ENCODE results near the gene SLC17A5. TPM values are rescaled to one million over a fixed set of nuclear protein-coding genes. Genes with fewer than 3 reads are reported as not detected.

SLC17A5 gene
- total RNA-seq, 1 experiment from 2014 or later = 16.9 TPM

GRCh38 chr6:73679009-73679408 is 25.2 kb upstream of the SLC17A5 start:
- TF ChIP-seq EZH2 (IDR thresholded peaks at IDR 0.05; ENCODE audit: low read depth) = no peak
- TF ChIP-seq, protein P1, sequence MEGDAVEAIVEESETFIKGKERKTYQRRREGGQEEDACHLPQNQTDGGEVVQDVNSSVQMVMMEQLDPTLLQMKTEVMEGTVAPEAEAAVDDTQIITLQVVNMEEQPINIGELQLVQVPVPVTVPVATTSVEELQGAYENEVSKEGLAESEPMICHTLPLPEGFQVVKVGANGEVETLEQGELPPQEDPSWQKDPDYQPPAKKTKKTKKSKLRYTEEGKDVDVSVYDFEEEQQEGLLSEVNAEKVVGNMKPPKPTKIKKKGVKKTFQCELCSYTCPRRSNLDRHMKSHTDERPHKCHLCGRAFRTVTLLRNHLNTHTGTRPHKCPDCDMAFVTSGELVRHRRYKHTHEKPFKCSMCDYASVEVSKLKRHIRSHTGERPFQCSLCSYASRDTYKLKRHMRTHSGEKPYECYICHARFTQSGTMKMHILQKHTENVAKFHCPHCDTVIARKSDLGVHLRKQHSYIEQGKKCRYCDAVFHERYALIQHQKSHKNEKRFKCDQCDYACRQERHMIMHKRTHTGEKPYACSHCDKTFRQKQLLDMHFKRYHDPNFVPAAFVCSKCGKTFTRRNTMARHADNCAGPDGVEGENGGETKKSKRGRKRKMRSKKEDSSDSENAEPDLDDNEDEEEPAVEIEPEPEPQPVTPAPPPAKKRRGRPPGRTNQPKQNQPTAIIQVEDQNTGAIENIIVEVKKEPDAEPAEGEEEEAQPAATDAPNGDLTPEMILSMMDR (conservative IDR thresholded peaks at IDR 0.05) = no peak
- Histone ChIP-seq H2AFZ (no peak overlapping the region), H3K4me1 (replicated peaks; ENCODE audit: insufficient read depth) (peaks cover 24% of the 10 kb centered on the region), H3K27ac (no peak overlapping the region), H3K36me3 (ENCODE audit: low read depth) (no peaks in the 10 kb centered on the region), H3K4me2 (no peak overlapping the region), H3K27me3 (ENCODE audit: insufficient read depth, low read depth) (no peaks in the 10 kb centered on the region), H3K79me2 (ENCODE audit: low read depth) (no peaks in the 10 kb centered on the region), H4K20me1 (ENCODE audit: insufficient read depth) (no peaks in the 10 kb centered on the region), H3F3A (ENCODE audit: insufficient read depth, low read depth) (peaks cover 18% of the 10 kb centered on the region), H3K9me3 (ENCODE audit: insufficient read depth, low read depth) (peaks cover 11% of the 10 kb centered on the region; the same call in 1 of the 2 replicates), H3K4me3 (no peak overlapping the region), H3K9me2 (ENCODE audit: insufficient read depth) (no peaks in the 10 kb centered on the region)
- no peak for DNase-seq
- no TSS peak for BruUV-seq (replicated peaks)
- intact Hi-C loops (cut with micrococcal nuclease; ENCODE audit: unreplicated experiment) = loop anchor here (5.0 to 10.0 kb wide), 3 partner anchors 33 to 1526 kb away; partner anchors contain the start of gene COL12A1
- ChIA-PET POLR2A (ENCODE audit: unreplicated experiment) (interaction anchor here (0.6 kb wide), 1 partner anchor 25 kb away, joined by 9 read pairs; no protein-coding TSS in a partner anchor), CTCF (interaction anchor here (0.5 to 1.2 kb wide), 3 partner anchors 54 to 298 kb away, joined by 3 to 4 read pairs (median 3); no protein-coding TSS in a partner anchor)

DNA sequence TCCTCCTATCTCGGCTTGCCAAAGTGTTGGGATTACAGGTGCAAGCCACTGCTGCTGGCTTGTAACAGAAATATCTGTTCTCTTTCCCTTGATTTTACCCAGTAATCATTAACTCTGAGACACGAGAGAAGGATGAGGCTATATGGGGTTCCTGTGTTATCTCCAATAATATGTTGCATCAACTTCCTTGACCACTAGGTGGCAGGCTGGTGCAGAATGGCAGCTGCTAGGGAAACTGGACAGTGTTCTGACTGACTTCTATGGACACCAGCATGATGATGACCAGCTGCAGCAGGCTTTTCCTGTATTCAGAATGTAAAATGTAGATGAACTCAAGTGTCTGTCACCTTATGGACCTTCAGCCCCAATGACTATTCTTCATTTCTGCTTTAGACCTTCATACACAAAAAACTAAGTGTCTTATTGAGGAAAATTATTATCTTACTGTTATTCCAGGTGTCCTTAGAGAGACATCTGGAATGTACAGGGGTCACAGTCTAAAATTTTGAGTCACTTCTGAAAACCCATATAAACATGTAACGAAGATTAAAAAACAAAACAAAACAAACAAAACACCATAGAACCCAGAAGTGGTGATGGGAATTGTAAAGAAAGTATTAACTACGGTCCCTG is 21.8 kb upstream of the SLC17A5 start:
- no peak overlapping the region for H3K4me2 ChIP-seq
- no peaks in the 10 kb centered on the region for H3K36me3 ChIP-seq (ENCODE audit: low read depth)
- ChIA-PET POLR2A (ENCODE audit: unreplicated experiment) (interaction anchor here (0.6 kb wide), 2 partner anchors 16 to 586 kb away, joined by 4 read pairs; no protein-coding TSS in a partner anchor), CTCF (interaction anchor here (2.4 kb wide), 1 partner anchor 57 kb away, joined by 16 read pairs; no protein-coding TSS in a partner anchor)
- no peaks in the 10 kb centered on the region for H3K27me3 ChIP-seq (ENCODE audit: insufficient read depth, low read depth)
- H3K4me1 ChIP-seq (replicated peaks; ENCODE audit: insufficient read depth) = peaks cover 16% of the 10 kb centered on the region
- TF ChIP-seq, protein P1 (conservative IDR thresholded peaks at IDR 0.05) = peak; percentile 96
- TF ChIP-seq EZH2 (IDR thresholded peaks at IDR 0.05; ENCODE audit: low read depth) = no peak
- H3K27ac ChIP-seq = no peak overlapping the region
- H3F3A ChIP-seq (ENCODE audit: insufficient read depth, low read depth) = peaks cover 13% of the 10 kb centered on the region
- H2AFZ ChIP-seq = no peak overlapping the region
- intact Hi-C loops (cut with micrococcal nuclease; ENCODE audit: unreplicated experiment) = loop anchor here (1.0 to 10.0 kb wide), 4 partner anchors 37 to 1529 kb away; partner anchors contain the start of gene COL12A1
- H3K79me2 ChIP-seq (ENCODE audit: low read depth) = no peaks in the 10 kb centered on the region
- peak; percentile 70 to 81 for DNase-seq
- no TSS peak for BruUV-seq (replicated peaks)
- no peaks in the 10 kb centered on the region for H3K9me3 ChIP-seq (ENCODE audit: insufficient read depth, low read depth)
- H3K9me2 ChIP-seq (ENCODE audit: insufficient read depth) = no peaks in the 10 kb centered on the region
- H3K4me3 ChIP-seq = no peak overlapping the region
- H4K20me1 ChIP-seq (ENCODE audit: insufficient read depth) = no peaks in the 10 kb centered on the region

GRCh38 chr6:73671911-73672685 is 18.3 kb upstream of the SLC17A5 start:
- no peaks in the 10 kb centered on the region for H3K9me3 ChIP-seq (ENCODE audit: insufficient read depth, low read depth)
- no TSS peak for BruUV-seq (replicated peaks)
- no peak for TF ChIP-seq EZH2 (IDR thresholded peaks at IDR 0.05; ENCODE audit: low read depth)
- TF ChIP-seq, protein P1 (conservative IDR thresholded peaks at IDR 0.05) = no peak
- H3K27me3 ChIP-seq (ENCODE audit: insufficient read depth, low read depth) = no peaks in the 10 kb centered on the region
- POLR2A ChIA-PET (ENCODE audit: unreplicated experiment) = no interaction called here
- CTCF ChIA-PET = interaction anchor here (0.7 to 1.1 kb wide), 2 partner anchors 61 to 279 kb away, joined by 4 to 6 read pairs; no protein-coding TSS in a partner anchor
- no peak overlapping the region for H3K4me3 ChIP-seq
- intact Hi-C loops (cut with micrococcal nuclease; ENCODE audit: unreplicated experiment) = loop anchor here (10.0 kb wide), 1 partner anchor 1533 kb away; the partner anchor contains the start of gene COL12A1
- no peaks in the 10 kb centered on the region for H3K9me2 ChIP-seq (ENCODE audit: insufficient read depth)
- H3K4me2 ChIP-seq = no peak overlapping the region
- H3K4me1 ChIP-seq (replicated peaks; ENCODE audit: insufficient read depth) = no peaks in the 10 kb centered on the region
- H2AFZ ChIP-seq = no peak overlapping the region
- H4K20me1 ChIP-seq (ENCODE audit: insufficient read depth) = no peaks in the 10 kb centered on the region
- H3K27ac ChIP-seq = no peak overlapping the region
- H3K36me3 ChIP-seq (ENCODE audit: low read depth) = no peaks in the 10 kb centered on the region
- H3K79me2 ChIP-seq (ENCODE audit: low read depth) = no peaks in the 10 kb centered on the region
- H3F3A ChIP-seq (ENCODE audit: insufficient read depth, low read depth) = no peaks in the 10 kb centered on the region
- DNase-seq = no peak
